HG03045 (cell line): ENCODE results near the gene ZNF445.
"Not testable (repeated sequence)": the region's sequence is repeated elsewhere in the genome, so short reads cannot be mapped to it uniquely, and the experiment has no call there.

ENCODE experiments used
- ATAC-seq: cut with Tn5 transposase; IDR thresholded peaks from one replicate; pipeline ENCODE4 v1.9.1; 2021; ENCODE audit warnings: mild to moderate bottlenecking, moderate library complexity; ENCODE audit not compliant: unreplicated experiment

ZNF445 gene

DNA sequence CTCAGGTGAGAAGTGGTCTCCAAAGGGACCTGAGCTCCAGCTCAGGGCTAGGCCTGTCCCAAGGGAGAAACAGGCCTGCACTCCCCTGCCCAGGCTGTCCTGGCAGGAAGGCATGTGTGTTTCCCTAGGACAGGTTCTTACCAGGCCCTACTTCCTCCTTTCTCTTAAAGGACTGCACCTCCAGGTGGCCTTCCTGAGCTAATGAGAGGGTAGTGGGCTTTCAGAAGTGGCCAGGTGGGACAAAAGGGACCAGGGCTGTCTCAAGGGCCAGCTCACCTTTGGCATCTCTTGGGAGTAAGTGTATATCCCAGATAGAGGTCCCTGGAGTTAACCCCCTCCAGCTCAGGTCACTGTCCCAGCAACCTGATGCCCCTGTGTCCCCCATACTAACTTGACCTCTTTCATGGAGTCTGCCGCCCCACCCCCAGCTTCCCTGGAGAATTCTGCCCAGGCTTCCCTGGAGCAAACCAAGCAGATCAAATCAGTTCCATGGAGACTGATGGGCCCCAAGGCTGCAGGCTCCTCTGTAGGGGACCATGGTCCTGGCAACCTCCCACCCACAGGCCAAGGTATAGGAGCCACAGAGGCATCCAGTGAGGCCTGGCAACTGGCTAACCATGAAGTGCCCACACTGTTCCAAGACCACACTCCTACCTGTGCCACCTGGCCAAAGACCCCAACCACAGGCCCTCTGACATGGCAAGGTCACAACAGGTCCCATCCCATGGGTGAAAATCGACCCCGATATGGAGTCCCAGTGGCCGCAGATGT lies 67.6 kb downstream of the ZNF445 start:
- ATAC-seq, result no peak

DNA sequence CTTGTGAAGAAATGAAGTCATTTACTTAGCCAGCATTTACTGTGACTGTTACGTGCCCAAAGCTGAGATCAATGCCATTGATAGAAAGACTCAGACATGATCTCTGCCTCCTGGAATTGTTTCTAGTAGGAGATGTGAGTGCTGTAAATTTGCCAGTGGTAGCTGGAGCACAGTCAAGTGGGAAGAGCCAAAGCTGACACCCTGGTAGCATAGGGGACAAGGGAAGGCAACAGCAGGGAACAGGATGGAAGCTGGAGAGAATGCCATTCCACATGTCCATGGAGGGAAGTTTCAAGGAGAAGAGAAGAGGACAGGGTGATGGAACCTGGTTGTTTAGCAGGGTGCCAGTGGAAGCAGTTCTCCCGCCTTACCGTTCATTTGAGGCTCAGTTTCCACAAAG lies 74.9 kb downstream of the ZNF445 start:
- no peak for ATAC-seq

DNA sequence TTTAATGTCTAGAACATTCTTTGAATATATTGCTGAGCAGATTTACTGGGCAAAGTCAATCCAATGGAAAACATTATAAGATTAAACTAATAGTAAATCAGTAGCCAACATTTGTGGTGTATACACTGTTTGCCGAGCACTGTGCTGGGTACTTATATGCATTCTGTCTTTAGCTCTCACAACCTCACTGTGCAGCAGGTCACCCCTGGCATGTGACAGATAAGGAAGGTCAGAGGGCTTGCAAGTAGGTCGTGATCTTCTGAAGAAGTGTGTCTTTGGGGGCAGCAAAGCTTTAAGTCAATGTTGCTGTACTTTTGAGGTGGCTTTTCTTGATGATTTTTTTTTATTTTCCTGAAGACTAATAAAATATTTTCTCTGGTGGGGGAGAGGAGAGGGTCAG lies 76.7 kb downstream of the ZNF445 start:
- ATAC-seq, result no peak

DNA sequence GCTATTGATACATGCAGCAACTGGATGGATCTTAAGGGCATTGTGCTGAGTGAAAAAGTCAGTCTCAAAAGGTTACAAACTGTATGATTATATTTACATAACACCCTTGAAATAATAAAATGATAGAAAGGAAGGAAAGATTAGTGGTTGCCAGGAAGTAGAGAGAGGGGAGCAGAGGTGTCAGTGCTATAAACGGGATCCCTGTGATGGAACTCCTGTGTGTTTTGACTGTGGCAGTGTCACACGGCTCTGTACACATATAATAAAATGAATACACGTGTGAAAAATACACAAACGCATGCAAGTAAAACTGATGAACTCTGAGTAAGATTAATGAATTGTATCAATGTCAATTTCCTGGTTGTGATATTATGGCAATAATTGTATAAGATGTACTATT lies 78.6 kb downstream of the ZNF445 start:
- no peak for ATAC-seq

DNA sequence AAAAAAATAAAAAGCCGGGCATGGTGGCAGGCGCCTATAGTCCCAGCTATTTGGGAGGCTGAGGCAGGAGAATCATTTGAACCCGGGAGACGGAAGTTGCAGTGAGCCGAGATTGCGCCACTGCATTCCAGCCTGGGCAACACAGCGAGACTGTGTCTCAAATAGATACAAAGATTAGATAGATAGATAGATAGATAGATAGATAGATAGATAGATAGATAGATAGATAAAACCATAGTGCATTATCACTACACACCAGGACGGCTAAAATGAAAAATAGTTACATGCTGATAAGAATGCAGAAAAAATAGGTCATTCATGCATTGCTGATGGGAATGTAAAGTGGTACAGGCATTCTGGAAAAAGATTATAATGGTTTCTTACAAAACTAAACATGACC lies 79.2 kb downstream of the ZNF445 start:
- not testable (repeated sequence) for ATAC-seq

DNA sequence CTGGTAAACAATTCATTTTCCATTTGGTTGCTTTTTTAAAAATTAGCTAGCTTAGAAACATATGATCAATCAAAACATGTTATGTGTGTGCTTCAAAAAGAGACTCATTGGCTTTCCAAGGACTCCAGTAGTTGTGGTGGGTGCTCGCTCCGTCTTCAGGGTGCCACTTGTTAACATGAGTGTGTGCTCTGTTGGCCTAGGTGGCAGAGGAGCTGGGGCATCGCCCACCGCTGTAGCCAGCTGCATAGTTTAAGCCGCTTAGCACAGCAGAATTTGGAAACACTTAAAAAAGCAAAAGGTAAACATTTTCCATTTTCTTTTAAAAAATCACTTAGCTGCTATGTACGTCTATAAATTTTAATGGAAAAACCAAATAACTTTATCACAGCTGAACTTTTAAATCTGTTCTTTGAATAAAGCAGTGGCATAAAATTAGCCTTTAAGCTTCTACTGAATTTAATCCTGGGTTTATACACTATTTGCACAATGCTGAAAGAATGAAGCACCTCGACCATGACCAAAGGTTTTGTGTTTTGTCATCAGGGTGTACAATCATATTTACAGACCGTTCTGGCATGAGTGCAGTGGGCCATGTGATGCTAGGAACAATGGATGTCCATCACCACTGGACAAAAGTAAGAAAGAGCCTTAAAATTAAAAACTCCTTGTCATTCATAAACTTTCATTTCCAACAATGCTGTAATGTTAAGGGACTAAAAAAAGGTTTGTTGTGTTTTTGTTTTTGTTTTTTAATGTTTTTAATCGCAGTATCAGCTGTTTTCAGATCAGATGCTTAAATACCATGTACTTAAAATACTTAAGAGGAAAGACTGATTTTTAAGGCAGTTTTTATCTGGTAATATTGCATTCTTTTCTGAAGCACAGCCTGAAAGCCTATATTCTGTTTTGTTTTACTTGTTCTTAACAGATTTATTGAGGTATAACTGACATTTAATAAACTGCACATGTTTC lies 81.0 kb downstream of the ZNF445 start:
- no peak for ATAC-seq

DNA sequence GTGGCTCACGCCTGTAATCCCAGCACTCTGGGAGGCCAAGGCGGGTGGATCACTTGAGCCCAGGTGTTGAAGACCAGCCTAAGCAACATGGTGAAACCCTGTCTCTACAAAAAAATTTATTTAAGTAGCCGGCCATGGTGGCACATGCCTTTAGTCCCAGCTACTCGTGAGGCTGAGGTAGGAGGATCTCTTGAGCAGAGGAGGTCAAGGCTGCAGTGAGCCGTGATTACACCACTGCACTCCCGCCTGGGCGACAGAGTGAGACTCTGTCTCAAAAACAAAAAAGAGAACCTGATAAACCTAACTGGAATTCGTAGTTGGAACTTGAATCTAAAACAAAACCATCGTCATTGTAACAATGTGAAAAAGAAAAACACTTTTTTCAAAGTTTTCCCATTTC lies 81.8 kb downstream of the ZNF445 start:
- ATAC-seq, result no peak

DNA sequence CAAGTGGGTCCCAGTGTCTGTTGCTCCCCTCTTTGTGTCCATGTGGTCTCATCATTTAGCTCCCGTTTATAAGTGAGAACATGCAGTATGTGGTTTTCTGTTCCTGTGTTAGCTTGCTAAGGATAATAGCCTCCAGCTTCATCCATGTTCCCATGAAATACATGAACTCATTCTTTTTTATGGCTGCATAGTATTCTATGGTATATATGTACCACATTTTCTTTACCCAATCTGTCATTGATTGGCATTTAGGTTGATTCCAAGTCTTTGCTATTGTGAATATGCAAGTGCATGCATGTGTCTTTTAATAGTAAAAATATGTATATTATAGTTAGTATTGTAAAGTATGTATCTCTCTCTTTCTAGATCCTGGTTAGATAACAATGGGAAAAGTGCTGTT lies 85.0 kb downstream of the ZNF445 start:
- no peak for ATAC-seq

DNA sequence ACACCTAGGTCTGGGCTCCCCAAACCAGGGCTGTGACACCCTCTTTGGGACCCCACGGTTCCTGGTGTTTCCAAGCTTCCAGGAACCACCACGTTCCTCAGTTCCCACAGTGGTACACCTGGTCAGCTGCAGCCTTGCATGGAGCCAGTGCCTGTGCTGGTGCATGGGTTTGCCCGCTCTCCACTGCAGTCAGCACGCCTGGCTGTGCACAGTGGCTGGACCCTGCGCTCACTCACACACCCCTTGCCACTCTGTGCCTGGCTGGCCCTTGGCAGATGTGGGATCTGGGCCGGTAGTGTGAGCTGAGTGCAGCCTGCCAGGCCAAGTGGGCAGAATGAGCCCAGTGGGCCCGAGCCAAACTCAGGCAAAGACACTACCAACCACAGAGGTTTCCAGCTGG lies 90.1 kb downstream of the ZNF445 start:
- no peak for ATAC-seq
